ENCODE measurements around the gene FAM120A. TPM values are rescaled to one million over a fixed set of nuclear protein-coding genes. Genes with fewer than 3 reads are reported as not detected.
A peak's percentile ranks its signal among the peaks of the same experiment; 100 is the strongest.

The FAM120A gene
- total RNA-seq, 2 donors from 2014 or later, result 86.3 to 90.6 TPM

- H3K27me3 ChIP-seq (replicated peaks; ENCODE audit: insufficient read depth), result no peaks in the 10 kb centered on the region
- H3K27ac ChIP-seq, result peak overlapping the region; percentile 91 to 94
- intact Hi-C loops (cut with DNase I), result loop anchor here (2.0 to 10.0 kb wide), 4 partner anchors 114 to 472 kb away; partner anchors contain the start of genes CARD19 and FAM120AOS
- TF ChIP-seq CTCF (IDR thresholded peaks at IDR 0.05), result peak; percentile 87 to 98 (median 98)
- peak; percentile 90 for TF ChIP-seq POLR2AphosphoS5 (IDR thresholded peaks at IDR 0.05)
- peak; percentile 95 for TF ChIP-seq POLR2A (IDR thresholded peaks at IDR 0.05)
- peak overlapping the region; percentile 44 to 47 for H3K4me3 ChIP-seq
- H3K4me1 ChIP-seq (replicated peaks), result no peaks in the 10 kb centered on the region
- H3K36me3 ChIP-seq, result peaks cover 0 to 10% of the 10 kb centered on the region in 2 donors
- no peaks in the 10 kb centered on the region for H3K9me3 ChIP-seq
- 2% methylated on average over 46 of the region's 69 CpGs for WGBS
- peak; percentile 97 for DNase-seq (ENCODE audit: low spot score)
Measured at GRCh38 chr9:93566408-93567270, 115.2 kb downstream of the FAM120A start.

- peak overlapping the region; percentile 91 to 94 for H3K27ac ChIP-seq
- no peak for DNase-seq (ENCODE audit: low spot score)
- H3K27me3 ChIP-seq (replicated peaks; ENCODE audit: insufficient read depth), result no peaks in the 10 kb centered on the region
- H3K4me3 ChIP-seq, result peak overlapping the region; percentile 44 to 47
- intact Hi-C loops (cut with DNase I), result loop anchor here (2.0 to 10.0 kb wide), 4 partner anchors 115 to 473 kb away; partner anchors contain the start of genes CARD19 and FAM120AOS
- H3K4me1 ChIP-seq (replicated peaks), result no peaks in the 10 kb centered on the region
- no peaks in the 10 kb centered on the region for H3K9me3 ChIP-seq
- WGBS, result 56% methylated on average over 15 of the region's 15 CpGs
- peaks cover 0 to 10% of the 10 kb centered on the region in 2 donors for H3K36me3 ChIP-seq
- TF ChIP-seq POLR2AphosphoS5 (IDR thresholded peaks at IDR 0.05) (no peak), CTCF (IDR thresholded peaks at IDR 0.05) (no peak), POLR2A (IDR thresholded peaks at IDR 0.05) (no peak)
Measured at GRCh38 chr9:93567271-93567959, 115.9 kb downstream of the FAM120A start.

GRCh38 chr9:93568169-93568568, 116.7 kb downstream of the FAM120A start:
- intact Hi-C loops (cut with DNase I), result loop anchor here (5.0 to 10.0 kb wide), 3 partner anchors 261 to 473 kb away; partner anchors contain the start of gene CARD19
- TF ChIP-seq POLR2A (IDR thresholded peaks at IDR 0.05) (no peak), POLR2AphosphoS5 (IDR thresholded peaks at IDR 0.05) (no peak)
- DNase-seq (ENCODE audit: low spot score), result no peak
- Histone ChIP-seq H3K9me3 (no peaks in the 10 kb centered on the region), H3K27ac (no peak overlapping the region), H3K4me3 (no peak overlapping the region), H3K4me1 (replicated peaks) (no peaks in the 10 kb centered on the region), H3K27me3 (replicated peaks; ENCODE audit: insufficient read depth) (no peaks in the 10 kb centered on the region), H3K36me3 (peaks cover 0 to 10% of the 10 kb centered on the region in 2 donors)
- 96% methylated on average over 5 of the region's 5 CpGs for WGBS

- Histone ChIP-seq H3K27me3 (replicated peaks; ENCODE audit: insufficient read depth) (no peaks in the 10 kb centered on the region), H3K27ac (no peak overlapping the region), H3K4me3 (no peak overlapping the region), H3K4me1 (replicated peaks) (no peaks in the 10 kb centered on the region), H3K36me3 (no peaks in the 10 kb centered on the region), H3K9me3 (no peaks in the 10 kb centered on the region)
- DNase-seq (ENCODE audit: low spot score), result no peak
- WGBS, result 90% methylated on average over 1 of the region's 1 CpG
- no peak for TF ChIP-seq POLR2AphosphoS5 (IDR thresholded peaks at IDR 0.05)
- no peak for TF ChIP-seq POLR2A (IDR thresholded peaks at IDR 0.05)
- no peak for TF ChIP-seq CTCF (IDR thresholded peaks at IDR 0.05)
- intact Hi-C loops (cut with DNase I), result loop anchor here (5.0 to 10.0 kb wide), 3 partner anchors 262 to 475 kb away; partner anchors contain the start of gene CARD19
Measured at GRCh38 chr9:93569621-93570174, 118.2 kb downstream of the FAM120A start.

- H3K4me1 ChIP-seq (replicated peaks), result peaks cover 6% of the 10 kb centered on the region
- H3K27me3 ChIP-seq (replicated peaks; ENCODE audit: insufficient read depth), result no peaks in the 10 kb centered on the region
- WGBS, result 98% methylated on average over 2 of the region's 2 CpGs
- no peaks in the 10 kb centered on the region for H3K36me3 ChIP-seq
- H3K9me3 ChIP-seq, result no peaks in the 10 kb centered on the region
- no peak for DNase-seq (ENCODE audit: low spot score)
- no peak overlapping the region for H3K27ac ChIP-seq
- no peak overlapping the region for H3K4me3 ChIP-seq
- TF ChIP-seq POLR2AphosphoS5 (IDR thresholded peaks at IDR 0.05), result no peak
- no peak for TF ChIP-seq POLR2A (IDR thresholded peaks at IDR 0.05)
- no peak for TF ChIP-seq CTCF (IDR thresholded peaks at IDR 0.05)
- intact Hi-C loops (cut with DNase I), result no loop called here
Measured at GRCh38 chr9:93572221-93572620, 120.7 kb downstream of the FAM120A start.

Measured in prostate gland (tissue), 2 donors.